Measurements from ENCODE around the gene CAT.

DNA sequence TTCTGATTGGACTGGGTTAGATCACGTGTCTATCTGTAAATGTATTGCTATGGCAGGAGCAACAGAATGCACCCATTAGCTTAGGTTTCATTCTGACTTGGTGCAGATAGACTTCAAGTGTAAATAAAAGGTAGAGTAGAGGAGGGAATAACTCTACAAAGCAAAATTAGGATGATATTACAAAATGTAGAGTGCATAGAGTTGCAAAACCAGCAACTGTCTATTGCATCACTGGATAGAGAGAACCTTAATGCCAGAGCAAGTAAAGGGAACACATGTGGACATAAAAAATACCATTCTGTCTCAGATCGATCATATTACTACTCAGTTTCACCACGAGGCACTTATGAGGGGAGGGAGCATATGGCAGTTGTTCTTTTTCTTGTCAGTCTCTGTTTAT is 22.0 kb upstream of the CAT start:
- TF ChIP-seq, protein P1, sequence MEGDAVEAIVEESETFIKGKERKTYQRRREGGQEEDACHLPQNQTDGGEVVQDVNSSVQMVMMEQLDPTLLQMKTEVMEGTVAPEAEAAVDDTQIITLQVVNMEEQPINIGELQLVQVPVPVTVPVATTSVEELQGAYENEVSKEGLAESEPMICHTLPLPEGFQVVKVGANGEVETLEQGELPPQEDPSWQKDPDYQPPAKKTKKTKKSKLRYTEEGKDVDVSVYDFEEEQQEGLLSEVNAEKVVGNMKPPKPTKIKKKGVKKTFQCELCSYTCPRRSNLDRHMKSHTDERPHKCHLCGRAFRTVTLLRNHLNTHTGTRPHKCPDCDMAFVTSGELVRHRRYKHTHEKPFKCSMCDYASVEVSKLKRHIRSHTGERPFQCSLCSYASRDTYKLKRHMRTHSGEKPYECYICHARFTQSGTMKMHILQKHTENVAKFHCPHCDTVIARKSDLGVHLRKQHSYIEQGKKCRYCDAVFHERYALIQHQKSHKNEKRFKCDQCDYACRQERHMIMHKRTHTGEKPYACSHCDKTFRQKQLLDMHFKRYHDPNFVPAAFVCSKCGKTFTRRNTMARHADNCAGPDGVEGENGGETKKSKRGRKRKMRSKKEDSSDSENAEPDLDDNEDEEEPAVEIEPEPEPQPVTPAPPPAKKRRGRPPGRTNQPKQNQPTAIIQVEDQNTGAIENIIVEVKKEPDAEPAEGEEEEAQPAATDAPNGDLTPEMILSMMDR (conservative IDR thresholded peaks at IDR 0.05), result no peak
- TF ChIP-seq ZFX (IDR thresholded peaks at IDR 0.05), result no peak
